Ovary (tissue), 3 donors: ENCODE results near the gene CHADL.

Experiments
- CTCF ChIP-seq, 3 donors: fragments of 450-650 bp in 2 of 3; fragments of 200-600 bp in 1 of 3; IDR thresholded peaks; one replicate each; pipeline versions ENCODE4 v1.5.1 to v1.8.0; 2016 to 2022; ENCODE audit warnings: antibody characterized with exemption in 3 of 3, mild to moderate bottlenecking in 1 of 3
- EP300 ChIP-seq: sonication (generic); formaldehyde crosslinking; IDR thresholded peaks from one replicate; pipeline ENCODE4 v1.6.1; 2017; ENCODE audit warnings: antibody characterized with exemption
- POLR2A ChIP-seq: fragments of 450-650 bp; IDR thresholded peaks from one replicate; pipeline ENCODE4 v1.6.1; 2017; ENCODE audit warnings: antibody characterized with exemption, mild to moderate bottlenecking, moderate library complexity
- donor health status: DM: no; HTN: no; CAD: no.

DNA sequence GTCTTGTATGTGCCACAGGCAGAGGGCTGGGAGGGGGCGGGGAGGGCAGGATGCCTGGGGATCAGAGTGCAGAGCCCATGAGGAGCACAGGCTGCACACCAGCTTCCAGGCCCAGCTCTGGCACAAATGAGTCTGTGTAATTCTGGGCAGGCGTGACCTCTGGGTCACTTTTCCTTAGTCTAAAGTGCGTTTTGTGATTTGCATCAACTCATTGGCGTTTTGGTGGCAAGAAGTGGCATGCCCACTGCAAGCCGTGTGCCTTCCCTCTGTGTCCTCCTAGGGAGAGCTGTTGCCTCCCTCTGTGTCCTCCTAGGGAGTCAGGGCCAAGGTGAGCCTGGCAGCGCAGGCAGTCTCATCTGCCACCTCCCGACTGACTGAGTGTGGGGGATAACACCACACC is 17.2 kb downstream of the CHADL start:
- TF ChIP-seq CTCF (IDR thresholded peaks at IDR 0.05): no peak
- no peak for TF ChIP-seq EP300
- TF ChIP-seq POLR2A: no peak
